HG02571 (cell line): ENCODE results near the gene TLE3.
"Not testable (repeated sequence)": the region's sequence is repeated elsewhere in the genome, so short reads cannot be mapped to it uniquely, and the experiment has no call there.

ENCODE experiments used
- ATAC-seq: cut with Tn5 transposase; IDR thresholded peaks from one replicate; pipeline ENCODE4 v1.9.1; 2021; ENCODE audit warnings: mild to moderate bottlenecking, moderate library complexity; ENCODE audit not compliant: unreplicated experiment

The TLE3 gene

GRCh38 chr15:70127288-70127746, 29.6 kb upstream of the TLE3 start:
- no peak for ATAC-seq

GRCh38 chr15:70126362-70126761, 28.6 kb upstream of the TLE3 start:
- no peak for ATAC-seq

GRCh38 chr15:70125605-70126004, 27.9 kb upstream of the TLE3 start:
- ATAC-seq = no peak

GRCh38 chr15:70121624-70122302, 24.0 kb upstream of the TLE3 start:
- ATAC-seq = no peak

GRCh38 chr15:70120958-70121623, 23.4 kb upstream of the TLE3 start:
- ATAC-seq = no peak

- ATAC-seq = no peak
Measured at GRCh38 chr15:70119911-70120508, 22.3 kb upstream of the TLE3 start.

- no peak for ATAC-seq
Measured at GRCh38 chr15:70118599-70118998, 20.9 kb upstream of the TLE3 start.

GRCh38 chr15:70116317-70116716, 18.6 kb upstream of the TLE3 start:
- no peak for ATAC-seq

- ATAC-seq = no peak
Measured at GRCh38 chr15:70114221-70114620, 16.5 kb upstream of the TLE3 start.

GRCh38 chr15:70113304-70113700, 15.6 kb upstream of the TLE3 start:
- ATAC-seq = no peak

- not testable (repeated sequence) for ATAC-seq
Measured at GRCh38 chr15:70112572-70113303, 15.0 kb upstream of the TLE3 start.

- ATAC-seq = no peak
Measured at GRCh38 chr15:70112074-70112395, 14.3 kb upstream of the TLE3 start.

- no peak for ATAC-seq
Measured at GRCh38 chr15:70111203-70112073, 13.7 kb upstream of the TLE3 start.

GRCh38 chr15:70109978-70110377, 12.3 kb upstream of the TLE3 start:
- no peak for ATAC-seq

GRCh38 chr15:70109531-70109930, 11.8 kb upstream of the TLE3 start:
- no peak for ATAC-seq

GRCh38 chr15:70103880-70104626, 6.3 kb upstream of the TLE3 start:
- ATAC-seq = no peak

- no peak for ATAC-seq
Measured at GRCh38 chr15:70102827-70103226, 5.1 kb upstream of the TLE3 start.

GRCh38 chr15:70101459-70102113, 3.9 kb upstream of the TLE3 start:
- no peak for ATAC-seq
